UCSD-AML1 (cell line): ENCODE data around the gene THSD4.

ENCODE experiments used
- DNase-seq: peaks from one replicate; lab custom pipeline; 2025; ENCODE audit not compliant: unreplicated experiment; lab: John Stamatoyannopoulos, UW

THSD4 gene

GRCh38 chr15:71758711-71759110, 643.4 kb downstream of the THSD4 start:
- DNase-seq, result no peak

- no peak for DNase-seq
Measured at GRCh38 chr15:71760852-71761251, 645.6 kb downstream of the THSD4 start.

- no peak for DNase-seq
Measured at GRCh38 chr15:71761649-71762048, 646.4 kb downstream of the THSD4 start.

DNA sequence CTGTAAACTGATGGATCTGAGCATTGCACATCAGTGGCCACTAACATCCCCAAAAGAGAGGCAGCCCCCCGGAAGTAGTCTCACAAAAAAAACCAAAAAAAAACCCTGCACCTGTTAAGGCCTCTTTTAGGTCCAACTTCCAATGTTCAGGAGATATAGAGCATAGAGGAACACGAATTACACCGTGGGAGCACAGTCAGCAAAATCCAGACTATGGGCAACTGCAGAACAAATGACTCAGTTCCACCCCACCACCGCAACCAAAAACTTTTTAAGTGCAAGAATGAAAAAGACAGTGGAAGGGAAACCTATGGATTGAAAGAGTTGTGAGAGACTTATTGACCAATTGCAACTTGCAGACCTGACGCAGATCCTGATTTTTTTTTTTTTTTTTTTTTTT, 652.9 kb downstream of the THSD4 start:
- DNase-seq, result no peak

DNA sequence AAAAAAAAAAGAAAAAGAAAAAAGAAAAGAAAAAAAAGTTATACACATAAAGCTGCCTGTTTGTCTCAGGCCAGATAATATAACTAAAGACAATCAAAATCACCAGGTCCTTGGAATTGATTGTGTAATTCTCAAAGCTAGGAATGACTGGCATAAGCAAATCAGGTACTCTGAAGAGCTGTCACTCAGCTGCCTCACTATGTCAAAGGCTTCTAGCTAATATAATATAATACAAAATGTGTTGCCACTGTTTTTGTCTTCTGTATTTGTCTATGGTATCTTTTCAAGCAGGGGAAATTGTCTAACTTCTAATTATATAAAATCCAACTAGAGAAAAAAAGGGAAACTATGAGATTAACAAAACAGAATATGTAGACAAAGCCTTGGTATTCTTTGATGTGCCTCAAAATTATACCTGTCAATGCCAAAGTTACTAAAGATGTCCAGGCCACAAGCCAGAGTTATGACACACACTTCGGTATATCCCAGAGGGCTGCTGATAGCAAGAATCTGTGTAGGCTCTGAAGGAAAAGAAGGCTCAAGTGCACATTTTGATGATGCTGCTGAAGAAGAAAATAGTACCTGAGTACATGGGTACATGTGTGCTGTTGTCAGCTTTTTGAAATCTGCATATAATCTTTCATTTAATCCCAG, 658.1 kb downstream of the THSD4 start:
- no peak for DNase-seq

GRCh38 chr15:71775856-71776255, 660.6 kb downstream of the THSD4 start:
- DNase-seq, result no peak

DNA sequence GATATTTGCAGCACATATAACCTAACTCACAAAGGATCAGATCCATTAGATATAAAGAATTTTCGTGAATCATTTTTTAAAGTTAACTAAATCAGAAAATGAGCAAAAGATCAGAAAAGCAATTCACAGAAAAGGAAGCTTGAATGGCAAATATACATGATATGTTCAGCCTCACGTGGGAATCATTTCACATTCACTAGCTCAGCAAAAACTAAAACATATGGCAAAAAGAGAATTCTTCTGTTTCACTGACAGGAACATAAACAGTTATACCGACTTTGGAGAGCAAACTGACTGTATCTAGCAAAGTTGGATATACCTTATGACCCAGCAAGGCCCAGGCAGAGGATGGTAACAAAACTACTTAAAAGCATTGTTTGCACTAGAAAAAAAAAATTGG, 661.0 kb downstream of the THSD4 start:
- no peak for DNase-seq

DNA sequence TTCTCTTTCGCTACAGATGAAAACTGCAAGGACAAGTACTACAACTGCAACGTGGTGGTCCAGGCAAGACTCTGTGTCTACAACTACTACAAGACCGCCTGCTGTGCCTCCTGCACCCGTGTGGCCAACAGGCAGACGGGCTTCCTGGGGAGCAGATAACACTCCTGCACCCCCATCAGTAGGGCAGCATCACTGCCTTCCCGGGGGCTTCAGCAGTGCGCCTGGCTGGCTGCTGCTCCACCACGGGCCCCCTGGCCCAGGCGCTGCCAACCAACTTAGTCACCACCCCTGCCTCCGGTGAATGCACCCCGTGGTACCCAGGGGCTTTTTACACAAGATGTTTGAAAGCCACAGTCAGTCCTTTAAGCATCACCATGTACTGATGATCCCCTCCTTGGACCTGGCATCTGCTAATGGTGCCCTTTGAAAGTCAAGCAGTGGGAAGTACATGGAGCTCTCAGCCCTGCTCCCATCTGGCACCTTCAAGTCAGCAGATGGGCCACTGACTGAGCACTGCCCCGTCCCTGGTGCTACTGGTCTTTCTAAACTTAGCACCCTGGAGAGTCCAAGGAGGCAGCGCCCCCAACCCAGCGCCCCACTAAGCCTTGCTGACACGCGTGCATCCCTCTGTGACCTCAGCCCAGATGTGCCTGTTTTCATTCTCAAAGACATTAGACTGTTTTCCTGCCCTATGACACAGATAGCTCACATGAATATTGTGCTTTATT, 662.1 kb downstream of the THSD4 start:
- DNase-seq, result no peak

- no peak for DNase-seq
Measured at GRCh38 chr15:71779073-71779797, 664.0 kb downstream of the THSD4 start.

DNA sequence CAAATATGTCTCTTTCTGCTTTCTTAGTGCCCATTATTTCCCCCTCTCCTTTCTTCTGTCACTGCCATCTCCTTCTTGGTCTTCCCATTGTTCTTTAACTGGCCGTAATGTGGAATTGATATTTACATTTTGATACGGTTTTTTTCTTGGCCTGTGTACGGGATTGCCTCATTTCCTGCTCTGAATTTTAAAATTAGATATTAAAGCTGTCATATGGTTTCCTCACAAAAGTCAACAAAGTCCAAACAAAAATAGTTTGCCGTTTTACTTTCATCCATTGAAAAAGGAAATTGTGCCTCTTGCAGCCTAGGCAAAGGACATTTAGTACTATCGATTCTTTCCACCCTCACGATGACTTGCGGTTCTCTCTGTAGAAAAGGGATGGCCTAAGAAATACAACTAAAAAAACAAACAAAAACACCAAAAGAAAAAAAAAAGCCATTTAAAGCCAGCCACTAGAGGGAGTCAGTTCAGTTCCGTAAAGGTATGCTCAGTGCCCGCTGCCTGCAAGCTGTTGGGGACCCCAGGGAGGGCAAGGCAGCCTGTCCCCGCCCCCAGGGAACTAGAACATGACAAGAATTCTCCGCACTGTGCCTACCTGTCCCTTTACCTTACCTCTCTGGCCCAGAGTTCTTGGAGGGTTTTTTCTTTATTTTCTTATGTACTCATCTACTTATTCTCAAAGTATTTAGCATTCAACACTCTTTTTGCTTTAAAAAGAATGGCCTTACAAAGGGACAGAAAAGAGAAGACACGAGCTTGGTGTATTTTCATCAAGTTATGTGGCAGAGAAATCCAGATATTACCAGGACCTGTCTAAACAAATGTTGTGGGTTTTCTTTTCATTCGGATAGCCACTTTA, 665.1 kb downstream of the THSD4 start:
- DNase-seq, result peak; percentile 22

- no peak for DNase-seq
Measured at GRCh38 chr15:71781179-71781964, 666.1 kb downstream of the THSD4 start.

GRCh38 chr15:71781965-71782265, 666.6 kb downstream of the THSD4 start:
- no peak for DNase-seq

DNA sequence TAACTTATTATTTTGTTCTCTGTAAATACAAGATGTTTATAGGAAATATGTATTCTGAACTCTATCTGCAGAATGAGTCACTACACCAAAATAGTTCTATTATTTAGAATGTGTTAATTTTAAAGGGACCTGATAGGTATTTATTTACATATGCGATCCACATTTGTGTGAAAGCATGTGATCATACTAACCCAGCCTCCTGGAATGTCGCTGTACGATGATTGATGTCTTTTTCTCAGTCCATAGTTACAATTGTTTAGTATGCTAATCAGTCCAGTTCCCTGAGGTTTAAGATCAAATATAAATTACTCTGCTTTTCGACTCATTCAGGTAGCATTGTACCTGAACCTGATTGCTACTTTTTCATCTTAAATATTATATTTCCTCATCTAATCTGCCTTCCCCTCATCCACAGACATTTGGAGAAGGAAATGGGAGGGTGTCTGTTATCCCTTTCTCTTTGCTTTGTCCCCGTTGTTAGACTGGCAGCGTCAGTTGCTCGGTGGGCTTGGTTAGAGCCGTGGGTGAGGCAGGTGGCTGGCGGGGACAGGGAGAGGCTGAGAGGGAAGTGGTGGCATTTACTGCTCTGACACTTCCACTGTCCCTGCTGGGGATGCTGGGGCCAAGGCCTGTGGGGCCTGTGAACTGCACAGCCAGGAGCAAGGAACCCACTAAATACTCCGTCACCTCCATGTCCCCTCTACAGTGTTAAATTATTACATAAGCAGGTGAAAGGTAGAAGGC, 667.3 kb downstream of the THSD4 start:
- DNase-seq, result no peak

DNA sequence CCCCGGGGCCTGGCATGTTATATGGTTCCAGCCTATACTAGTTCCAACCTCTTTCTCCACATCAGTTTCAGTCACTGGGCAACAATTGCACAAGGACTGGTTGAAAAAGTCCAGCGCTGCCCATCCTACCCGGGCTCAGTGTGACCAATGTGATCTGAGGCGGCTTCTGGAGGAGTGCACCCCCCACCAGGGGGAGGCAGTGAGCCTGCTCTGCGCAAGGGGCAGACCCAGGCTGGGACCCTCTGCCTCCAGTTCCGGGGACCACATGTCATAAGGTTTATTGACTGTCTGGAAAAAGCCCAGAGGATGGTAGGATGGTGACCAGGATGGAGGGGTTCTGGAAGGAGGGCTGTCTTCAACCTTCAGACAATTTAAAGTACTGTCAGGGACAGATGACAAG, 669.4 kb downstream of the THSD4 start:
- DNase-seq, result no peak

DNA sequence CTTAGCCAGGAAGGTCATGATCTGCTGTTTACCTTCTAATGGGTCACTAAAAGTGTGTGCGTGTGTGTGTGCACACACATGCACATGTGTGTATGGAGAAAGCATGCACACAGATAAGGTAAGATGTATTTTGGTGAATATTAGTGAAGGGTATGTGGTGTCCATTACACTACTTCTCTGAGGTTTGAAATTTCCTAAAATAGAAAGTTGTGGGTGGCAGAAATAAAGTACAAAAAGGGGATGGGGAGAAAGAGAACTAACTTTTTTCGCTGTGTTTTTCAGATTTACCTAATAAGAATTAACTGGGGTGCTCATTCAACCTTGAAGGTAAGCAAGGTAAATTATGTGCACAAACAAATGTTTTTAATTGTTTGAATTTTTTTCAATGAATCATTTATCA, 670.7 kb downstream of the THSD4 start:
- no peak for DNase-seq

GRCh38 chr15:71786673-71787072, 671.4 kb downstream of the THSD4 start:
- no peak for DNase-seq

DNA sequence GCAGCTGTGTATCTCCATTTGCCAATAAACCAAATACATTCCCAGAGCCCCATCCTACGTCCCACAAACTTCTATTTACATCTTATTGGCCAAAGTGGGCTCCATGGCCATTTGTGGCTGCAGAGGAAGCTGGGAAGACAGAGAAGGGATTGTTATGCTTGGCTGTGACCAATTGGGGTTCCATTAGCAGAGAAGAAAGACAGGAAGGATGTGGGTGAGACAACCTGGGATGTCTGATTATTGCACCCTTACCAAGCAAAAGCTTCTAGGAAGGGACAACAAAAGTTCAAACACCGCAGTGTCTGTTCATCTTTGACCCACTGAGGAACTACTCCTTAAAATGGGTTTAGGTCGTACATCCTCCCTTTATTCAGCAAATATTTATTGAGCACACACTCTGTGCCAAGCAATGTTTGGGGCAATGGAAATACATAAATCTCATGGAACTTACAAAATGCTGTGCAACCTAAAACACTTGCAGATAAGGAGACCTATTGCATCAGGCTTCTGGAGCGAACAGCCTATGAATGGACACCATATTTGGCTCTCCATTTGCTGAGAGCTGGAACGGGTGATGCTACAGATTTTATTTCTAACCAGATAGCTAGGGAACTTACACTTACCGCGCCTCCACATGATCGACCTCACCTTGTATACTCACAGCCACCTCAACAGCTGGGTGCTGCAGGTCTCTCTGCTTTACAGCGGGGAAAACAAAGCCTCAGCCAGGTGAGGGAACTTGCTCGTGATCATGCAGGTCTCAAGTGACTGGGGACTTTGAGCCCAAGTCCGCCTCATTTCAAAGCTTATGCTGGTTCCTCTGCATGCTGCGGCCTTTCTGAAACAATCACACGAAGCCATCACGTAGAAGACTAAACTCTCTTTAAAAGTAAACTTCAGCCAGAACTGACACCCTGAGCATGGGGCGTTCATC, 673.6 kb downstream of the THSD4 start:
- no peak for DNase-seq

DNA sequence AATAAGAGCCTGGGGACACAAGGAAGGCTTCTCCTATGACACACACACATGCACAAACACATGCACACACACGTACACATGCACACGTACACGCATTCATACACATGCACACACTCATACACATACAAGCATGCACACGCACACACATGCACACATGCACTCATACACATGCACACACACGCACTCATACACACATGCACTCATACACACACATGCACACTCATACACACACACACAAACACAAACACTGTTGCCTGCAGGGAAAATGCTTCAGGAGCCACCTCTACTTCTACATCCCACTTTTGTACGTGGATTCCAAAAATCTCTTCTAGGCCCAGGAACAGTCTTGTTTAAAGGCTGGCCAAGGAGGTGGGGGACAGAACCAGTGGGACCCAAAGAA, 674.3 kb downstream of the THSD4 start:
- no peak for DNase-seq

DNA sequence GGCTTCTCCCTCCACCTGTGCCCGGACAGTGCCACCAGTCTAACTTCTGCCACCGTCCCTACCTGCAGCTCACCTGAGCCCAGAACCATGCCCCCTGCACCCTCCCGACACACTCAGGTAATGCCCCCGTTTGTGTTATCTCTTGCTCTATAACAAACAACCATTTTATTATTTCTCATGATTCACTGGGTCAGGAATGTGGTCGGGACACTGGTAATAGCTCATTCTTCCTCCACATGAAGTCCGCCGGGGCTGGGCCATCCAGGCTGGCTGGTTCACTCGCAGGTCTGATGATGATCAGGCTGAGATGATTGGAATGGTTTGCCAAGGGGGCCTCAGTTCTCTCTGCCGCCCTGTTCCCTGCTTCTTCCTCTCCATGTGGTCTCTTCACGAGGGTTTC, 674.8 kb downstream of the THSD4 start:
- no peak for DNase-seq
